Measurements from ENCODE around the gene ADAM30.
A peak's percentile ranks its signal among the peaks of the same experiment; 100 is the strongest.

The ADAM30 gene

DNA sequence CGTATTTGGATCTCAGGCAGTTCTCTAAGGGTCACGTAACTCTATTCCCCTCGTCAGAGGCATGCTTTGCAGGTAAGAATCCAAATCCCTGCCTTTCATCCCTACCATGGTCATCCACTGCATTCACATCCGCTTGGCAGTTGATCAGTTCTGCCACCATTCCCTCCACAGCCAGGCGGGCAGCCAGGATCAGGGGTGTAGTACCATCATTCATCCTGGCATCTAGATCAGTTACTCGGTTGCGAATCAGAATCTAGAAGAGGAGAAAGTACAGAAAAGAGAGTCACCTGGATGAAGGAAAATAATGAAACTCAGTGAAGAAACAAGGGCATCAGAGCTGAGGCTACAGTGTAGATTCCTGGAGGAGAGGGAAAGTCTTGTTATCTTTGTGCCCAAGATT is 22.0 kb upstream of the ADAM30 start:
- no peak overlapping the region for H3K4me3 ChIP-seq (ENCODE audit: low read depth, low read length)
- TF ChIP-seq, protein P1, sequence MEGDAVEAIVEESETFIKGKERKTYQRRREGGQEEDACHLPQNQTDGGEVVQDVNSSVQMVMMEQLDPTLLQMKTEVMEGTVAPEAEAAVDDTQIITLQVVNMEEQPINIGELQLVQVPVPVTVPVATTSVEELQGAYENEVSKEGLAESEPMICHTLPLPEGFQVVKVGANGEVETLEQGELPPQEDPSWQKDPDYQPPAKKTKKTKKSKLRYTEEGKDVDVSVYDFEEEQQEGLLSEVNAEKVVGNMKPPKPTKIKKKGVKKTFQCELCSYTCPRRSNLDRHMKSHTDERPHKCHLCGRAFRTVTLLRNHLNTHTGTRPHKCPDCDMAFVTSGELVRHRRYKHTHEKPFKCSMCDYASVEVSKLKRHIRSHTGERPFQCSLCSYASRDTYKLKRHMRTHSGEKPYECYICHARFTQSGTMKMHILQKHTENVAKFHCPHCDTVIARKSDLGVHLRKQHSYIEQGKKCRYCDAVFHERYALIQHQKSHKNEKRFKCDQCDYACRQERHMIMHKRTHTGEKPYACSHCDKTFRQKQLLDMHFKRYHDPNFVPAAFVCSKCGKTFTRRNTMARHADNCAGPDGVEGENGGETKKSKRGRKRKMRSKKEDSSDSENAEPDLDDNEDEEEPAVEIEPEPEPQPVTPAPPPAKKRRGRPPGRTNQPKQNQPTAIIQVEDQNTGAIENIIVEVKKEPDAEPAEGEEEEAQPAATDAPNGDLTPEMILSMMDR (conservative IDR thresholded peaks at IDR 0.05; ENCODE audit: low read depth, low read length) = no peak
- no peak for DNase-seq (ENCODE audit: low read depth)

DNA sequence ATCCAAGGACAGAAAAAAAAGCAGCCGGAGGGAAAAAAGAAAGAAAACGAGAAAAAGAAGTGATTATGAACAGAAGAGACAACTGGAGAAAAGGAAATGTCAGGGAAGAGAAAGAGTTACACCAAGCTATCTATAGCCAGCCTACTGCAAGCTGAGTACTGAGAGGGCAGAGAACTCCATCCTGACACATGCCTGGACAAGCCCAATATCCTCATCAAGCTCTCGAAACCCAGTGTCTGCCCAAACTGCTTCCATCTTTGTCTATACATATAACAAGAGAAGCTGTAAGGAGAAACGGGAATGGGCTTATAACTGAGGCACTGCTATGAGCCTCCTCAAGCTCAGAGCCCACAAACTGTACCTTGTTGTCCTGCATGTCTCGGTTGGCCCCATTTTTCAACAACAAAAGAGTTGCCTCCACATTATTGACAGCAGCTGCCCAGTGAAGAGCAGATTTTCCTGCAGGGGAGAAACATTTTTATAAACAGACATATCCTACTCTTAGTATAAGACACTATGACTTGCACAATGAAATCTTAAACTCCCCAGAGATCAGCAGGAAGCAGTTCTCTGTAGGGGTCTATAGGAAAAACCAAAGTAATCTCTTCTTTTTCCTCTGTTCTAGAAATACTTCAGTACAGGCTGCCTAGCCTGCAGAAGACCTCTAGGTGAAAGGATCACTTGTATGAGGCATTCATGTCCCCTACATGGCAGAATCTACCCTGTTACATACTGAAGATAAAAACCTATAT is 21.2 kb upstream of the ADAM30 start:
- peak; percentile 55 for DNase-seq (ENCODE audit: low read depth)
- H3K4me3 ChIP-seq (ENCODE audit: low read depth, low read length) = no peak overlapping the region
- TF ChIP-seq, protein P1 (conservative IDR thresholded peaks at IDR 0.05; ENCODE audit: low read depth, low read length) = no peak

DNA sequence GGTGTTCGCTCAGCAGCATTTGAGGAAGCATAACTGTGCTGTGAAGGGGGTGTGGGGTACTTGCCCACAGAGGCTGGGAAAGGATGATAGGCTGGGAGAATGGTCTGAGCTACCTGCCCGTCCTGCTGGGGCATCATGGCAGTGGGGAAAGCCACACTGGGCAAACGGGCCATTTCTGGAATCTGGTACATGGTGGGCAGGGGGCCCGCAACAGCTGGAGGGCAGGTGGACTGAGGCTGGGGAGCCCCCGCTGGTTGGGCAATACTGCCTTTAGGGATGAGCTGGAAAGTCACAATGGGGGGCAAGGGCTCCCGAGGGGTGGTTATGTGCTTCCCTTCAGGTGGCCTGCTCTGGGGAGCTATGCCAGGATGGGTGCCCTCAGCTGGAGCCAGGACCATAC is 19.2 kb upstream of the ADAM30 start:
- H3K4me3 ChIP-seq (ENCODE audit: low read depth, low read length) = no peak overlapping the region
- TF ChIP-seq, protein P1 (conservative IDR thresholded peaks at IDR 0.05; ENCODE audit: low read depth, low read length) = no peak
- DNase-seq (ENCODE audit: low read depth) = no peak

DNA sequence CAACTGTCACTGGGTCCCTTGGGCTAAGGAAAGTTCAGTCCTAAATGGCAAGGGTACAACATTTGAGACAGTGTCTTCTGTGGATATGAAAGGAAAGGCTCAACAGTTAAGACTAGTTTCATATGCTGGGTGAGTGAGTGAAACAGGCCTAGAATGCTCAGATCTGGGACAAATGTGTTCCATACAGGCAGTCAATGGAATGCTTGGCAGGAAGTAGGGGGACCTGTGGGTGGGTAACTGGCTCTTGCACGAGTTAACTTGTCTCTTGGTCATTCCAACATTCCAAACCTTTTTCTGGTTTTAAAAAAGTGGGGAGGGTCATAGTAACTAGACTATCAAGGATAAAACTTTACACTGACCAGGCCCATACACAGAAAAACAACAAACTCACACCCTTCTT is 17.8 kb upstream of the ADAM30 start:
- TF ChIP-seq, protein P1 (conservative IDR thresholded peaks at IDR 0.05; ENCODE audit: low read depth, low read length) = no peak
- no peak for DNase-seq (ENCODE audit: low read depth)
- no peak overlapping the region for H3K4me3 ChIP-seq (ENCODE audit: low read depth, low read length)

DNA sequence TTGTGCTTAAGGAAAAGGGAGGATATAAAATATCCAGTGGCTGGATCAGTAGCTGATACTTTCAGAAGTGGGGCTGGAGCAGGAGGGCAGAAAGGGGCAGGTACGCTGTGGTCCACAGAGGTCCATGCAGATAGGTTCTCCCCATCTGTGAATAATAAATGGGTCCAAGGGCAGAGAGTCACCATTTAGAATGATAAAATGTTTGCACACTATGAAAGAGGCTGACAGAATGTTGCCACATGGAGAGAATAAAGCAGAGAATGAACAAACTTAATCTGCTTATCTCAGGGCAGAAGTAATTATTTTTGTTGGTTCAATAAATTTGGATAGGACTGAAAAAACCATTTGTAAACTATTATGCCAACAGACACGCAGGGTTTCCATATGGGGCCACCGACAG is 16.6 kb upstream of the ADAM30 start:
- H3K4me3 ChIP-seq (ENCODE audit: low read depth, low read length) = no peak overlapping the region
- no peak for DNase-seq (ENCODE audit: low read depth)
- TF ChIP-seq, protein P1 (conservative IDR thresholded peaks at IDR 0.05; ENCODE audit: low read depth, low read length) = no peak

DNA sequence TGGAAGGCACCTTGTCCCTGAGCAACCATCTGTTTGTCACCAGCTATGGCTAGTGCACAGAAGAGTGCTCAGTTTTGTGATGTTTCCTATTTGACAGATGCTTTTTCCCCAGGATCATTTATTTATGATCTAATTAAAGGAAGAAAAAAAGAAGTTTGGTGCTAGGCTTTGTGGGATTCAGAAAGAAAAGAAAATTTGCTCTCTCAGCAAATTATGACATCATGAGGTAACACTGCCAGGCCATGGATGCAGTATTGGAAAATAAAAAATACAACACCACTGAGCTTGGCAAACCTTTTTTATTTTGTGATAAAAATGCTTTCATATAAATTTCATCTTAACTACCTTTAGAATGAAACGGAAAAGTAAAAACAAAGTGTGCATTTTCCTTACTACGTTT is 15.5 kb upstream of the ADAM30 start:
- DNase-seq (ENCODE audit: low read depth) = no peak
- no peak overlapping the region for H3K4me3 ChIP-seq (ENCODE audit: low read depth, low read length)
- TF ChIP-seq, protein P1 (conservative IDR thresholded peaks at IDR 0.05; ENCODE audit: low read depth, low read length) = no peak

DNA sequence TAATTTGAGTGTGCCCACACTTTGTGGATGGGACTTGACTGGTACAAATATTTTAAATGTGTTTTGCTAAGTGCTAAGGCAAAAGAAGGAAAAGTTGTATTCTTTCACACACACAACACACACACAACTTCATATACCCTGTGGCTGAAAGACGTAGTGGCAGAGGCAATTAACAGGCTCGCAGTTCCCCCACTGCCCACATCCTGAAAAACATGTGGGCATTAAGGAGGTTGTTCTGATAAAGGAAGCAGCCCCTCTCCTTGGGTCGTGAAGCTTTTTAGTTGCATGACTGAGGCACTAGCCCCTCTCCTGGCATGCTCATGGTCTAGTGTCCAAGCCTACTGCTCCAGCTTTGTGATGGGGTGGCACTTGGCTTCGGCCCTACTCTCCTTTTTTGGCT is 14.3 kb upstream of the ADAM30 start:
- no peak for DNase-seq (ENCODE audit: low read depth)
- TF ChIP-seq, protein P1 (conservative IDR thresholded peaks at IDR 0.05; ENCODE audit: low read depth, low read length) = no peak
- no peak overlapping the region for H3K4me3 ChIP-seq (ENCODE audit: low read depth, low read length)

Data from choroid plexus epithelial cell (primary cell).